SJSA1 (cell line): ENCODE measurements around the gene NHLH1. TPM values are rescaled to one million over a fixed set of nuclear protein-coding genes. Genes with fewer than 3 reads are reported as not detected.
"Not testable (repeated sequence)": the region's sequence is repeated elsewhere in the genome, so short reads cannot be mapped to it uniquely, and the experiment has no call there.

ENCODE experiments used
- DNase-seq, 2 experiments: peaks; one replicate each; pipeline ENCODE4 v3.0.0-alpha.2; 2015 to 2020; ENCODE audit warnings: low spot score in 2 of 2, low read depth in 1 of 2
- H3K27ac ChIP-seq: fragments of 250-450 bp; sonication (Bioruptor Pico); 2 replicates; pipeline ENCODE4 v1.5.1; 2020; ENCODE audit warnings: mild to moderate bottlenecking, moderate library complexity
- H3K27me3 ChIP-seq: fragments of 250-450 bp; sonication (Bioruptor Pico); replicated peaks from 2 replicates; pipeline ENCODE4 v1.5.1; 2020; ENCODE audit warnings: mild to moderate bottlenecking, moderate library complexity
- H3K36me3 ChIP-seq: fragments of 250-450 bp; sonication (Bioruptor Pico); 2 replicates; pipeline ENCODE4 v1.5.1; 2020; ENCODE audit warnings: mild to moderate bottlenecking
- H3K4me1 ChIP-seq: fragments of 250-450 bp; sonication (Bioruptor Pico); replicated peaks from 2 replicates; pipeline ENCODE4 v1.6.1; 2021; ENCODE audit warnings: mild to moderate bottlenecking
- H3K4me3 ChIP-seq: fragments of 250-450 bp; sonication (Bioruptor Pico); 2 replicates; pipeline ENCODE4 v1.5.1; 2020; ENCODE audit warnings: mild to moderate bottlenecking
- H3K9me3 ChIP-seq: fragments of 250-450 bp; sonication (Bioruptor Pico); replicated peaks from 2 replicates; pipeline ENCODE4 v1.5.1; 2020; ENCODE audit warnings: mild to moderate bottlenecking
- total RNA-seq: library from RNA; depleted of rRNA; stranded (reverse); fragments of >200 nt; shearing (Covaris generic); gene quantifications from 2 replicates; pipeline ENCODE4 v1.2.3, GENCODE V29; 2014

NHLH1 gene
- total RNA-seq, 1 experiment from 2014 or later = 0.11 TPM

DNA sequence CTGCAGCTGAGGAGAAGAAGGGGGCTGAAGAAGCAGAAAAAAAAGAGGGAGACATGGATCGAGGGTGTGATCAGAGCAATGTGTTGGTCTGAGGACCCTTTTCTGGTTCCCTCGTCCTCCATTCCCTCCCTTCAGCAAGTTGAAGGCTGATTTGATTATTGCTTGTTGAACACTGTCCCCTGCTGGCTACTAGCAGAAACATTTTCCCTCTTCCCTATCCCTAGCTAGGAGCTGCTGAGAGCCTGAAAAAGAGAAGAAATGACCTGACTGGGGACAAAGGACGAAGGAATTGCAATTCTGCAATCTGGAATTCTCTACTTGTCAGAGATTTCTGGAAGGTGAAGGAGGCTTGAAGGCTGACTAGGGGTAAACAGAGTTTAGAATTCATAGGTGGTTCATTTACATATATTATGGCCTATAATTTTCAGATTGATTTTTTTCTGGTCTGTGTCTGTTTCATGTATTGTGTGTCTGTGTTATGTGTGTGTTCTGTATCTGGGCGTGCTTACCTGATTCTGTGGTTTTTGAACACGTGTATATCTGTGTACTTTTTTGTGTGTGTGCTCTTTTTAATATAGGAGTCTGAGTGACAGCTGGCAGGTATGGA is 9.8 kb downstream of the NHLH1 start:
- Histone ChIP-seq H3K27me3 (no peaks in the 10 kb centered on the region), H3K36me3 (no peaks in the 10 kb centered on the region), H3K4me1 (peaks cover 24% of the 10 kb centered on the region), H3K27ac (no peak overlapping the region), H3K9me3 (no peaks in the 10 kb centered on the region), H3K4me3 (no peak overlapping the region)
- DNase-seq = peak; percentile 45 to 60

DNA sequence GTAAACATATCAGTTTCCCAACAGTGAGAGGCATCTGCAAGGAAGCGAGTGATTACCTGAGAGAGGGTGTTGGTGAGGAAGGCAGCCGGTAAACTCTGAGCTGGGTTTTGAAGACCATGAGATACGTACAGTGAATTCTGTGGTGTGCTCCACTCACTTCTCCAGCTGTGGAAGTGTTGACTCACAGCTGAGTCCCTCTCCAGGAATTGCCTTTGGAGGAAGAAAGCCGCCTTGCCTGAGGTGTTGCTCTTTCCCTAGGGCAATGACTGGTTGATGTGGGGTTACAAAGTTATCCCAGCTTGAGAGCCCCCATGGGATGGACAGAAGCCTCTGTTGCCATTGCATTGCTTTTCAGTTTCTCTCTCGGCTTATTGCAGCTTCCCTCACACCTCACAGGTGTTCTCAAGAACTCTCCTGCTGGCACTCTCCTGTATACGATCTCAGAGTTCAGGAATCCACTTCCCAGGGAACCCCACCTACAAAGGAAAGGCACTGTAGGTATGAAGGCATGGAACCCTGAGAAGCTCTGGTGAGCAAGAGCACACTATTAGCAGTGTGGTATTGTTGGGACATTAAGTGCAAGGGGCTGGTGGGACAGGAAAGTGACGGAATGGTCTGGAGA is 10.8 kb downstream of the NHLH1 start:
- no peaks in the 10 kb centered on the region for H3K27me3 ChIP-seq
- H3K4me3 ChIP-seq = no peak overlapping the region
- H3K4me1 ChIP-seq = peaks cover 24% of the 10 kb centered on the region
- DNase-seq = peak in 1 of 2 experiments; percentile 44
- no peaks in the 10 kb centered on the region for H3K9me3 ChIP-seq
- H3K27ac ChIP-seq = no peak overlapping the region
- H3K36me3 ChIP-seq = no peaks in the 10 kb centered on the region

- H3K4me3 ChIP-seq, DNase-seq, H3K4me1 ChIP-seq: not testable (repeated sequence)
Observed at GRCh38 chr1:160384812-160385211, 17.9 kb downstream of the NHLH1 start.

GRCh38 chr1:160388406-160388805 is 21.5 kb downstream of the NHLH1 start:
- not testable (repeated sequence) for H3K27ac ChIP-seq, H3K27me3 ChIP-seq, H3K36me3 ChIP-seq, DNase-seq, H3K4me1 ChIP-seq, H3K9me3 ChIP-seq, H3K4me3 ChIP-seq

More at GRCh38 chr1:160384812-160385211, 17.9 kb downstream of the NHLH1 start:
- H3K36me3 ChIP-seq, H3K27me3 ChIP-seq, H3K9me3 ChIP-seq, H3K27ac ChIP-seq: not testable (repeated sequence)

- Histone ChIP-seq H3K27me3 (peaks cover 4% of the 10 kb centered on the region; the same call in 1 of the 2 replicates), H3K9me3 (no peaks in the 10 kb centered on the region), H3K4me1 (no peaks in the 10 kb centered on the region), H3K4me3 (no peak overlapping the region), H3K36me3 (no peaks in the 10 kb centered on the region), H3K27ac (no peak overlapping the region)
- DNase-seq = no peak
Observed at GRCh38 chr1:160394673-160395072, 27.8 kb downstream of the NHLH1 start.

DNA sequence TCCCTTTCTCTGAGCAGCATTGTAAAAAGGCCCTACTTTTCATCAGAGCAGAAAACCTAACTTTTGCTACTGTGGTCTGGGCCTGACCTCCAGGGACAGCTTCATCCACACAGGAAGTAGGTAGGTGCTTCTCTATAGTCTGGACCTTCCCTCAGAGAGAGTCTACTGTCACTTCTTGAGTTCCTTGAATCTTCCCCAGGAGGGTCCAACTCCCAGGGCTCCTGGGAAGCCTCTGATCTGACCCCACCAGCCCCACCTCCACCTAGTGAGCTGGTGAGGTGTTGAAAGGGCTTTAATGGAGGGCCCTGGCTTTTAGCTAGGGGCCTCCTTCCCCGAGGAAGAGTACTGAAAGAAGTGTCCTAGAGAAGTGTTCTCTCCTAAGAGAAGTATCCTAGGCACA is 30.8 kb downstream of the NHLH1 start:
- H3K27me3 ChIP-seq = no peaks in the 10 kb centered on the region; the same call in 1 of the 2 replicates
- no peaks in the 10 kb centered on the region for H3K9me3 ChIP-seq
- H3K4me3 ChIP-seq = no peak overlapping the region
- DNase-seq = no peak
- peaks cover 2% of the 10 kb centered on the region; the same call in 1 of the 2 replicates for H3K36me3 ChIP-seq
- peaks cover 11% of the 10 kb centered on the region for H3K4me1 ChIP-seq
- no peak overlapping the region for H3K27ac ChIP-seq

DNA sequence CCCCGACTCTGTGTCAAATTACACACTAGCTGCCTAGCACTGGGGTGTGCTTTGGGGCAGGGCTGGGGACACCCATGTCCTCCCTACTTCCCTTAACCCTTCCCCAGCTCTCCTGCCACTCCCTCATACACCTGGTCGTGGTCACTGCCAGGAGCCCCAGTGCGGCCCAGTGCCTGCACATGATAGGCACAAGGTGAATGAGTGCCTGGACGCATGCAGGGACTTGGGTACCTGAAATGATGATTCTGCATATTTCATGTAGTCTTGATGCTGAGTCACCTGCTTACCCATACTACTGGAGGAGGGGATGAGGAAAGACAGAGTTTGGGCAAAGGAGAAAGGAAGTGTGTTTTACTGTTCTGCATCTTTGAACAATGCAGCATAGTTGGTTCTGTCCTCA is 32.0 kb downstream of the NHLH1 start:
- no peaks in the 10 kb centered on the region for H3K9me3 ChIP-seq
- DNase-seq = no peak
- no peaks in the 10 kb centered on the region; the same call in 1 of the 2 replicates for H3K27me3 ChIP-seq
- no peak overlapping the region for H3K27ac ChIP-seq
- H3K4me3 ChIP-seq = no peak overlapping the region
- peaks cover 17% of the 10 kb centered on the region for H3K4me1 ChIP-seq
- H3K36me3 ChIP-seq = peaks cover 2% of the 10 kb centered on the region; the same call in 1 of the 2 replicates

GRCh38 chr1:160399544-160400222 is 32.8 kb downstream of the NHLH1 start:
- peak overlapping the region; percentile 53; the same call in 1 of the 2 replicates for H3K27ac ChIP-seq
- peak overlapping the region; percentile 66 for H3K4me3 ChIP-seq
- H3K4me1 ChIP-seq = peaks cover 17% of the 10 kb centered on the region
- peaks cover 2% of the 10 kb centered on the region; the same call in 1 of the 2 replicates for H3K36me3 ChIP-seq
- H3K9me3 ChIP-seq = no peaks in the 10 kb centered on the region
- DNase-seq = no peak
- no peaks in the 10 kb centered on the region; the same call in 1 of the 2 replicates for H3K27me3 ChIP-seq

DNA sequence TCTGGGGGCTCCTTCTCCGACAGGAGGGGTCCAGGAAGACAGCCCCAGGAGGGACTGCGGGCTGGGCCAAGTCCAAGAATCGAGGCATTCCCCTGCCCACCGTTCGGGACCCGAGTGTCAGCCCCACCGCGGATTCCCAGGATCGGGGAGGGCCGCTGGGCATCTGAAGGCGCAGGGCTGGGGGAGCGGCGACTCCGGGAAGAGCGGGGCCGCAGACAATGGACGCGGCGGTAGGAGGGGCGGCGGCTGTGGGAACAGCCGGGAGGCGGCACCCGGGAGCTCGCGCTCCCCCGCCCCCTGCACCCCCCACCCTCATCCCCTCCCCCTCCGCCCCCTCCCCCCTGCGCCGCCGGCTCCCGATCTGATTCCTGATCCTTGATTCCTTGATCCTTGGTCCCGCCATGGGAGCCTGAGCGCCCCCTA is 33.4 kb downstream of the NHLH1 start, which contains the start of gene VANGL2:
Gene VANGL2, plus strand, starts transcription at position 342 of the 423 bp plus-strand sequence. CDS start 15,274 bp downstream, outside the sequence.
- H3K4me1 ChIP-seq = peaks cover 17% of the 10 kb centered on the region
- peak within 1 kb of the TSS; percentile 53 for H3K27ac ChIP-seq
- H3K9me3 ChIP-seq = no peaks in the 10 kb centered on the region
- no peaks in the 10 kb centered on the region; the same call in 1 of the 2 replicates for H3K27me3 ChIP-seq
- H3K4me3 ChIP-seq = peak within 1 kb of the TSS; percentile 66
- H3K36me3 ChIP-seq = peaks cover 2% of the 10 kb centered on the region; the same call in 1 of the 2 replicates
- DNase-seq = peak; percentile 75 to 83

DNA sequence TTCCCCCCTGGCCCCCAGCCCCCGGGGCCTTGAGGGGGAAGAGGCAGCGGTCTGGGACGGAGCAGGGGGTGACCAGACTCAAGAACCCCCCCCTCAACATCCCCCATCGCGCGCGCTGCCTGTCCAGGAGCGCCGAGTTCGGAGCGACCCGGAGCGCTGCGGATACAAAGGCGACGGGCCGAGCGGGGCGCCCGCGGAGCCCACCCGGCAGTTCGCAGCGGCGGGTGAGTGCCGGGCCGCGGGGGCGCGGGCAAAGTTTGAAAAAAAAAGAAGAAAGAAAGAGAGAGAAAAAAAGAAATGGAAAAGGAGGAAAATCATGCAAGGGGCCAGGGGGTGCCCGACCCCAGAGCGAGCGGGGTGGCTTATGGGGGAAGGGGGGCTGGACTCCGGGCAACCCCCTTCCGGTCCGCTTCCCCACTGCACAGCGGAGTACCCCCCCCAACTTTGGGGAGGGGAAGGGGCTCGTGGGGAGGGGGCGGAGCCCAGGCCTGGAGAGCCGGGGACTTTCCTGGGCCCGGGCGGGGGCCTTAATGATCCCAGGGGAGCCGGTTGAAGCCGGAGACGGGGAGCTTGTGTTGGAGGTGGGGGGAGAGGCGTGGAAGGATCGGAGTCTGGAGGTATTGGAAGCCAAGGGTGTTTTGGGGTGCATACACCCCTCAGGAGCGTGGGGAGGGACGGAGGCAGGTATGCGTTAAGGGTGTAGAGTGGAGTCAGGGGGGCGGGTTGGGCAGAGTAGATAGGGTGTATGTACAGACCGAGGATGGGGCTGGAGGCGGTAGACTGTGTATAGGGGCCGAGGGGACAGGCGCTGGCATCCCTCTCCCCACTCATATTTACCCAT is 34.0 kb downstream of the NHLH1 start:
- Histone ChIP-seq H3K4me3 (peak overlapping the region; percentile 66), H3K36me3 (peaks cover 2% of the 10 kb centered on the region; the same call in 1 of the 2 replicates), H3K27ac (peak overlapping the region; percentile 31; the same call in 1 of the 2 replicates), H3K9me3 (no peaks in the 10 kb centered on the region), H3K4me1 (peaks cover 17% of the 10 kb centered on the region), H3K27me3 (no peaks in the 10 kb centered on the region)
- DNase-seq = peak in 1 of 2 experiments; percentile 29

DNA sequence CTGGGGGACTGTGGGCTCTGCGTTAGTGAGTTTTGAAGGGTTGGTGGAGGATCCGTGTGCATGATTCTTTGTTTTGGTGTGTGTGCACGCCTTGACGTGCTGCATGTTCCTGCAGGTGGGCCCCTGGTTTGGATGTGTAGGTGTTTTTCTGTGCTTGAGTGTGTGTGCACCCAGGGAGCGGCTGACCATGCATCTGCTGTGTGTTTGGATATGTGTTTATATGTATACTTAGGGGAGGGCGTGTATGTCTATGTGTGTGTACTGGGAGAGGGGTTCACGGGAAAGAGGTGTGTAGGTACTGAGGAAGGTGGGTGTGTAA is 34.6 kb downstream of the NHLH1 start:
- peaks cover 2% of the 10 kb centered on the region; the same call in 1 of the 2 replicates for H3K36me3 ChIP-seq
- H3K4me3 ChIP-seq = peak overlapping the region; percentile 66
- H3K27me3 ChIP-seq = no peaks in the 10 kb centered on the region
- H3K27ac ChIP-seq = no peak overlapping the region
- peaks cover 17% of the 10 kb centered on the region for H3K4me1 ChIP-seq
- H3K9me3 ChIP-seq = no peaks in the 10 kb centered on the region
- DNase-seq = no peak

- peaks cover 17% of the 10 kb centered on the region for H3K4me1 ChIP-seq
- no peak overlapping the region for H3K4me3 ChIP-seq
- H3K27ac ChIP-seq = no peak overlapping the region
- H3K36me3 ChIP-seq = peaks cover 2% of the 10 kb centered on the region; the same call in 1 of the 2 replicates
- no peaks in the 10 kb centered on the region for H3K27me3 ChIP-seq
- H3K9me3 ChIP-seq = no peaks in the 10 kb centered on the region
- DNase-seq = no peak
Observed at GRCh38 chr1:160402001-160402795, 35.3 kb downstream of the NHLH1 start.
